GM19463 (cell line): ENCODE data around the gene ABRAXAS1.

Experiments used
- ATAC-seq: cut with Tn5 transposase; IDR thresholded peaks from one replicate; pipeline ENCODE4 v1.9.1; 2021; ENCODE audit warnings: mild to moderate bottlenecking, moderate library complexity; ENCODE audit not compliant: unreplicated experiment

Gene ABRAXAS1

DNA sequence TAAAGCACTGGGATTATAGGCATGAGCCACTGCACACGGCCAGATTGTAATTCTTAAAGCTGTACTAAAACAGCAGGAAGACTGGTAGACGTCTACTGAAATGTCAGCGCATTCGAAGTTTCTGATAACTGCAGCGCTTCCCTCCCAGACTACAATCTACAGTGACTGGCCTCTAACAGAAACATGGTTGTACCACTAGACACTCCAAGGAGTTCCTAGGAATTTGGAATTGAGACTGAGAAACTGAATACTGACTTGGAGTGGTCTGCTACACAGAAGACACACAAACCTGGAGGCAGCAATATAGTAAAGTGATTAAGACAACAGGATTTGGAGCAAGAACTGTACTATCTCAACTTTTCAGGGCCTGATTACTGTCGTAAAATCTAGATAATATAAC lies 30.2 kb downstream of the ABRAXAS1 start:
- no peak for ATAC-seq

DNA sequence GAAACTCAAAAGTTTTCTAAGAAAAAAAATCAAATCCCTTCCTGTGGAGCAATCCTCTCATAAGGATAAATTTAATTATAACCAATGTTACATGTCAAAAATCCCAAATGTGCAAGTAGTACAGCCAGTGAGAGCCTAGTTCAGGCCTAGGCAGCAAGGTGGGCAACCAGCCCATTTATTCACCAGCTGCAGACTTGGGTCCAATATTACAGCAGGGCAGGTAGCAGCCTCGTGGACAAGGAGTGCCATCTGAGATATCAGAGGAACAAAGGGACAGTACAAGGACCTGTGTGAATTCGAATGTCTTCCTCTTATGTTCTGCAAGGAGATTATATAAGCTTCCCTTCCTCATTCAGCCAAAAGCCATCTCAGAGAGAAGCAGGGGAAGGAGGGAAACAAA lies 35.9 kb downstream of the ABRAXAS1 start:
- no peak for ATAC-seq

DNA sequence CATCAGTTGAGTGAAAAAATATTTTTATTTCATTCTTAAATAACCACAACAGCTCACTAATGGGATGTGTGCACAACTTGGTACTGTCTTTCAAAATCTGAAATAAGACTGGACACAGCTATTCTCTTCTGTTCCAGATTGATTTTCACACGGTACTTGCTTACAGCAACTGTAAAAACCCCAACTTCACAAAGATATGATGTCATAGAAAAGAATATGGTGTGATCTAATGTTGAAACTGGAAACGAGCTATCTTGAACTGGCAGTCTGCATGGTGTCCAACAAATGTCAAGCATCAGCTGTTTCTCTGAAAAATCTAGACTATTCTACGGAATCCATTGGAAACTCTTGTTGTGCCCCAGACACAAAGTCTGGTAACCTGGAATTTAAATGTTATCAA lies 44.0 kb downstream of the ABRAXAS1 start:
- no peak for ATAC-seq

DNA sequence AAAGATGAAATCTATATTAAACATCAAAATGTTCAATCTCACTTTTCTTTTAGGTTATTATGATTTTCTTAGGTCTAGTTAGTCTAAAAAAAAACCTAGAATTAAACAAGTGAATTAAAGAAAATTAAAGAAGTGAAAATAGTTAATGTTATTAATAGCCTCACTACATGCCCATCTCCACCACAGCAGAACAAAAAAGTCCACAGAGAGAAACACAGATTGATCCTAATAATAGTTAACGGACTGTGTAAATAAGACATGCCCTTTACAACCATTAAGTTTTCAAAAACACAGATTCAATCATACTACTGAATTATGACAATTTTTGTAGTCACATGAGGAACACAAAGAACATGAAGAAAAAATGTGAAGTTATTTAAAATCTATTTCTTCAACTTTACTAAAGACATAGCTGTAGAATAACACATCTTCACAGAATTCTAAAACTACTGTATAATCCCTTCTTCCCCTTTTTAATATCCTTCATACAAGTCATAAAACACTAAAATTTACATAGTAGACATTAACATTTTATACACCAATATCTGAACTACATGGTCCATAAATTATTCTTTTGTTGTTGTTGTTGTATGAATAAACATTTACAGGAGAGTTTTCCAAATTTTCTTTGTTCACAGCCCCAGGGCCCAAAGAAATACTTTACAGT lies 44.6 kb downstream of the ABRAXAS1 start:
- ATAC-seq, result no peak

DNA sequence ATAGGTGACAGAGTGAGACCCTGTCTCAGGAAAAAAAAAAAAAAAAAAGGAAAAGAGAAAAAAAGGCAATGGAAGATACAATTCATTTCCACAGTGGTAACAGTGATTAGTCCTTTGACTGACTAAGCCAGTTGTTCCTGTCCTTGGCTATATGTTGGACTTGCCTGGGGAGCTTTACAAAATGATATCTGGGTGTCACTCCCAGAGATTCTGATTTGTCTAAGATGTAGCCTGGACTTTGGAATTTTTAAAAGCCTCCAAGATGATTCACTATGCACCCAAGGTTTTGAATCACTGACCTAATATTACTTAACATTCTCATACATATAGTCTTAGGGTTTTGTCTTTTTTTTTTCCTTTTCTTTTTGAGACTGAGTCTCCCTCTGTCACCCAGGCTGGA lies 46.2 kb downstream of the ABRAXAS1 start:
- ATAC-seq, result no peak

DNA sequence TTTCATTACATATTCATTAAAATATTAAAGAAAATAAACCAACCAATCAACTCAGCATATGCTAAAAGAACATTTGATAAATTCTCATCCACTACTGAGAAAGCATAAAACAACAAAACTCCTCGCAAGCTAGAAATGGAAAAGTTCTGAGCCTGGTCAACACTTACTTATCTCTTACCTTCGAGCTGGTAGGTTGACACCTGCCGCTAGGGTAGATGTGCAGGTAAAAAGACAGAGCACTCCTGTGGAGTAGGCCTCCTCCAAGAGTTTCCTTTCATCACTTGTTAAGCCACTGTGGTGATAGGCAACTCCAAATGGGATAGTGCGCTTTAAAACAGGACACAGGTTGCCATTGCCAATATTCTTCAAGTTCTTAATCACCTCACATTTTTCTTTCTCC lies 48.2 kb downstream of the ABRAXAS1 start:
- ATAC-seq, result no peak

DNA sequence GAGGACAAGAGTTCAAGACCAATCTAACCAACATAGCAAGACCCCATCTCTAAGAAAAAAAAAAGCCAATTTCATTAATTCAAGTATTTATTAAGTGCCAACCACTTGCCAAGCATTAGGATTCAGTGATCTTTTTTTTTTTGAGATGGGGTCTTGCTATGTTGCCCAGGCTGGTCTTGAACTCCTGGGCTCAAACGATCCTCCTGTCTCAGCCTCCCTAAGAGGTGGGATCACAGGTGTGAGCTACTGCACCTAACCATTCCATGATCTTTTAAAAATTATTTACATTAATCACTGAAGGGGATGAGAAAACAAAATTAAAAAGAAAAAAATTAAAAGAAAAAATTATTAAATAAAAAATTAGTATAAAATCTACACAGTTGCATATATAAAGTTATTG lies 53.7 kb downstream of the ABRAXAS1 start:
- ATAC-seq, result no peak

DNA sequence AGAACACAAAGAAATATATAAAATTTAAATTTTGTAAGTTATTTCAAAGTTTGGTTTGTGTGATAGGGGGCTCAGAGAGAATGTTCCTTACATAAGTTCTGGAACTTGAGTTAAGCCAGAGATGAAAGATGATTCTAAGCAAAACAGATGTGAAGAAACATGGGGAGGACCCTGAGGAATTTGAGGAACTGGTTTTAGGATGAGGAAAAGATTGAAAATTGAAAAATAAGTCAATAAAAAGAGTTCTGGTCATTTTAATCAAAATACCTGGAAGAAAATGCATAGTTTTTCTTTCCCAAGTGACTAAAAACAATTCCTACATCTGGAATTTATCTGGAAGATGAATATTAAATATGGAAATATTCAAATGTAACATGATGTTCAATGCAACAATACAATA lies 66.7 kb downstream of the ABRAXAS1 start:
- ATAC-seq, result no peak

DNA sequence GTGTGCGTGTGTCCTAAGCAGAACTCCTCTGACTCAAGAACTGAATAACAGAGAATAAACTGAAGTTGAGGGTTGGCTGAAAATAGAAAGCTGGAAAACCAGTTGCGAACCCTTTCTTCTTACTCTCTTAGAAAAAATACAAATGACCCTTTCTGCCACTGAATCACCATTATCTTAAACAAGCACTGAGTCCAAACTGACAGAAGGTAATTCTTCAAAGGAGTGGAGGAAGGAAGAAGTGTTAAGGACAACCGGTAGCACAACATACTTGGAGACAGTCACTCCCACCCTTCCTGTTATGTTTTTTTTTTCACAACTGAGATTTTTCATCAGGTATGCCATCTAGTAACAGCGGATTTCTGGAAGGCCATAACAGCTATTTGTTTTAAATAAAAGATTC lies 67.3 kb downstream of the ABRAXAS1 start:
- no peak for ATAC-seq

DNA sequence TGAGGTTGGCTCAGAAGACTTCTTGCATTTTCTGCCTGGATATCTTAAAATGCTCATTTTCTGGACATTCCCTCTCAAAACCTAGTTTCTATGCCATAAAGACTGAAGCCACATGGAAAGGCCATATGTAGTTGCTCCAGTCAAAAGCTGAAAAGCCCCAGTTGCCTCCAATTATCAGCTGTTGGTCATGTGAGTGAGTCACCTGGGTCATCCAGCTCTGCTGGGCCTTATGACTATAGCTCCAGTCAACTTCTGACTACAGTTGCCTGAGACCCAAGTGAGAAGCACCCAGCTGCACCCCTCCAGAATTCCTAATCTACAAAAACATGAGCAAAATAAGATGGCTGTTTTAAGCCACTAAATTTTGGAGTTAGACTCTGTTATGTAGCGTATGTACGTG lies 71.2 kb downstream of the ABRAXAS1 start:
- ATAC-seq, result no peak
